B cell (primary cell): Measurements from ENCODE around the gene C17orf67. TPM values are rescaled to one million over a fixed set of nuclear protein-coding genes. Genes with fewer than 3 reads are reported as not detected.

Experiments used
- ATAC-seq: fragments of 200-7000 bp; cut with Tn5 transposase; one replicate; pipeline ENCODE4 v1.10.0; 2021; ENCODE audit warnings: low read depth, mild to moderate bottlenecking, moderate number of reproducible peaks, moderate library complexity
- CTCF ChIA-PET: fragments of 350-600 bp; sonication (Branson Sonifier 250); formaldehyde crosslinking; loops from one replicate; lab custom pipeline; 2021; ENCODE audit warnings: antibody characterized with exemption, inconsistent platforms; lab: Charles Lee
- POLR2A ChIA-PET: fragments of 350-600 bp; sonication (Branson Sonifier 250); formaldehyde crosslinking; loops from one replicate; lab custom pipeline; 2021; ENCODE audit warnings: antibody characterized with exemption; lab: Charles Lee
- DNase-seq: peaks from one replicate; pipeline ENCODE4 v3.0.0; 2013
- H2AFZ ChIP-seq: 2 replicates; pipeline ENCODE4 v1.6.1; 2012; ENCODE audit warnings: mild to moderate bottlenecking, low read depth, low read length; ENCODE audit not compliant: insufficient read depth, poor library complexity, severe bottlenecking
- H3K27ac ChIP-seq, 2 donors: 1 replicate in 1 of 2; 2 replicates in 1 of 2; pipeline ENCODE4 v1.5.1; 2012 to 2013; ENCODE audit warnings: low read length in 2 of 2, mild to moderate bottlenecking in 2 of 2, moderate library complexity in 1 of 2
- H3K27me3 ChIP-seq, 4 experiments: fragments of 200-600 bp in 1 of 4; sonication (generic) in 1 of 4; replicated peaks in 1 of 4; 1 replicate in 2 of 4; 2 replicates in 2 of 4; pipeline versions ENCODE4 v1.6.1 to v1.7.0; 2013 to 2016; ENCODE audit warnings: low read length in 3 of 4, mild to moderate bottlenecking in 2 of 4, mixed read lengths in 1 of 4, moderate library complexity in 1 of 4; ENCODE audit not compliant: insufficient read depth in 4 of 4, control insufficient read depth in 3 of 4; ENCODE audit errors: control extremely low read depth in 1 of 4
- H3K36me3 ChIP-seq, 2 experiments: replicated peaks in 1 of 2; 1 replicate in 1 of 2; 2 replicates in 1 of 2; pipeline versions ENCODE4 v1.6.1 to v1.7.1; 2013; ENCODE audit warnings: low read length in 1 of 2; ENCODE audit not compliant: insufficient read depth in 2 of 2, control insufficient read depth in 1 of 2; ENCODE audit errors: control extremely low read depth in 1 of 2, extremely low read depth in 1 of 2
- H3K4me1 ChIP-seq, 2 donors: fragments of 200-600 bp in 1 of 2; sonication (generic) in 1 of 2; 1 replicate in 1 of 2; 2 replicates in 1 of 2; pipeline versions ENCODE4 v1.5.1 to v1.6.1; 2013 to 2017; ENCODE audit warnings: low read length in 2 of 2; ENCODE audit not compliant: control insufficient read depth in 2 of 2, insufficient read depth in 2 of 2
- H3K4me2 ChIP-seq: replicated peaks from 2 replicates; pipeline ENCODE3; 2012; ENCODE audit warnings: mild to moderate bottlenecking, low read depth, low read length; ENCODE audit not compliant: poor library complexity, severe bottlenecking
- H3K4me3 ChIP-seq, 5 experiments: fragments of 200-600 bp in 1 of 5; sonication (generic) in 1 of 5; 1 replicate in 3 of 5; 2 replicates in 2 of 5; pipeline versions ENCODE4 v1.5.1 to v1.7.0; 2011 to 2016; ENCODE audit warnings: low read length in 4 of 5, mild to moderate bottlenecking in 4 of 5, low read depth in 2 of 5, control low read depth in 1 of 5, moderate library complexity in 1 of 5; ENCODE audit not compliant: insufficient read depth in 1 of 5; ENCODE audit errors: control extremely low read depth in 1 of 5, extremely low read depth in 1 of 5
- H3K79me2 ChIP-seq: fragments of 200-600 bp; sonication (generic); one replicate; pipeline ENCODE4 v1.6.0; 2016; ENCODE audit warnings: low read length; ENCODE audit not compliant: control insufficient read depth, insufficient read depth
- H3K9ac ChIP-seq: fragments of 200-600 bp; sonication (generic); 2 replicates; pipeline ENCODE4 v1.6.1; 2017; ENCODE audit warnings: mild to moderate bottlenecking, low read length, moderate library complexity
- H3K9me3 ChIP-seq, 3 donors: one replicate each; pipeline versions ENCODE4 v1.6.1 to v1.7.1; 2013; ENCODE audit warnings: low read length in 2 of 3; ENCODE audit not compliant: control insufficient read depth in 2 of 3, insufficient read depth in 1 of 3; ENCODE audit errors: control extremely low read depth in 1 of 3
- H4K20me1 ChIP-seq: 2 replicates; pipeline ENCODE4 v1.6.0; 2012; ENCODE audit warnings: mild to moderate bottlenecking, low read length; ENCODE audit not compliant: insufficient read depth, control insufficient read depth, poor library complexity, severe bottlenecking
- H3K27ac Mint-ChIP-seq: one replicate; pipeline ENCODE4 v1.8.0; 2021; ENCODE audit warnings: mixed read lengths
- H3K27me3 Mint-ChIP-seq: one replicate; pipeline ENCODE4 v1.8.0; 2021; ENCODE audit warnings: mixed read lengths
- H3K4me1 Mint-ChIP-seq: one replicate; pipeline ENCODE4 v1.8.0; 2021; ENCODE audit warnings: mixed read lengths
- H3K4me3 Mint-ChIP-seq: one replicate; pipeline ENCODE4 v1.8.0; 2021; ENCODE audit warnings: mixed read lengths
- H3K9me3 Mint-ChIP-seq: one replicate; pipeline ENCODE4 v1.8.0; 2022; ENCODE audit warnings: mixed read lengths; ENCODE audit not compliant: insufficient read depth
- EZH2 ChIP-seq: IDR thresholded peaks from 2 replicates; pipeline ENCODE4 v1.6.1; 2012; ENCODE audit warnings: borderline replicate concordance, low read depth, mild to moderate bottlenecking, moderate library complexity, low read length; ENCODE audit not compliant: insufficient read depth, poor library complexity, severe bottlenecking
- WGBS: methylation state at CpG from one replicate; pipeline ENCODE4 v1.1.5; 2013; ENCODE audit warnings: missing lambda C conversion rate; ENCODE audit not compliant: insufficient coverage; 5-methylcytosine and 5-hydroxymethylcytosine counted together
- intact Hi-C: fragments of 100-400 bp; cut with micrococcal nuclease; formaldehyde crosslinking; loops from one replicate; pipeline ENCODE4 v1.10.0; 2022
- polyA plus RNA-seq: library from polyadenylated mRNA; depleted of rRNA; stranded (reverse); fragments of >200 nt; gene quantifications from 2 replicates; pipeline ENCODE4 v1.2.3, GENCODE V29; 2012
- total RNA-seq, 2 donors: library from RNA; stranded (reverse); fragments of 120-200 nt in 1 of 2; gene quantifications; 1 replicate in 1 of 2; 2 replicates in 1 of 2; pipeline versions ENCODE4 v1.2.3 to v1.2.4, GENCODE V29; 2013 to 2022
- TF ChIP-seq, protein P1 (sequence below): fragments of 200-600 bp; IDR thresholded peaks from one replicate; pipeline ENCODE4 v1.8.0; 2022; ENCODE audit warnings: antibody characterized with exemption, mild to moderate bottlenecking

The C17orf67 gene
- total and polyA plus RNA-seq, 2 donors (not counting 1 experiment from before 2014, with no cell fraction given), result 5.0 to 10.0 TPM

GRCh38 chr17:56851008-56851407 is 17.3 kb upstream of the C17orf67 start:
- TF ChIP-seq, protein P1, sequence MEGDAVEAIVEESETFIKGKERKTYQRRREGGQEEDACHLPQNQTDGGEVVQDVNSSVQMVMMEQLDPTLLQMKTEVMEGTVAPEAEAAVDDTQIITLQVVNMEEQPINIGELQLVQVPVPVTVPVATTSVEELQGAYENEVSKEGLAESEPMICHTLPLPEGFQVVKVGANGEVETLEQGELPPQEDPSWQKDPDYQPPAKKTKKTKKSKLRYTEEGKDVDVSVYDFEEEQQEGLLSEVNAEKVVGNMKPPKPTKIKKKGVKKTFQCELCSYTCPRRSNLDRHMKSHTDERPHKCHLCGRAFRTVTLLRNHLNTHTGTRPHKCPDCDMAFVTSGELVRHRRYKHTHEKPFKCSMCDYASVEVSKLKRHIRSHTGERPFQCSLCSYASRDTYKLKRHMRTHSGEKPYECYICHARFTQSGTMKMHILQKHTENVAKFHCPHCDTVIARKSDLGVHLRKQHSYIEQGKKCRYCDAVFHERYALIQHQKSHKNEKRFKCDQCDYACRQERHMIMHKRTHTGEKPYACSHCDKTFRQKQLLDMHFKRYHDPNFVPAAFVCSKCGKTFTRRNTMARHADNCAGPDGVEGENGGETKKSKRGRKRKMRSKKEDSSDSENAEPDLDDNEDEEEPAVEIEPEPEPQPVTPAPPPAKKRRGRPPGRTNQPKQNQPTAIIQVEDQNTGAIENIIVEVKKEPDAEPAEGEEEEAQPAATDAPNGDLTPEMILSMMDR, result no peak
- TF ChIP-seq EZH2, result no peak
- Histone ChIP-seq H3K36me3 (peaks cover 2 to 27% of the 10 kb centered on the region in 2 experiments), H3K9me3 (no peaks in the 10 kb centered on the region), H2AFZ (no peak overlapping the region), H3K4me3 (no peak overlapping the region), H3K9ac (no peak overlapping the region), H3K27me3 (no peaks in the 10 kb centered on the region), H3K4me1 (no peaks in the 10 kb centered on the region), H3K79me2 (no peaks in the 10 kb centered on the region), H3K4me2 (no peak overlapping the region), H3K27ac (no peak overlapping the region), H4K20me1 (no peaks in the 10 kb centered on the region)
- Mint-ChIP-seq H3K9me3 (no peaks in the 10 kb centered on the region), H3K27me3 (no peaks in the 10 kb centered on the region), H3K4me3 (no peak overlapping the region), H3K4me1 (peaks cover 3% of the 10 kb centered on the region), H3K27ac (no peak overlapping the region)
- no peak for ATAC-seq
- WGBS, result no CpG with 5 or more reads among the region's 3 CpGs
- DNase-seq, result no peak
- POLR2A ChIA-PET, result no interaction called here
- intact Hi-C loops, result no loop called here
- CTCF ChIA-PET, result interaction anchor here (0.8 kb wide), 1 partner anchor 89 kb away, joined by 3 read pairs; no protein-coding TSS in a partner anchor

GRCh38 chr17:56850591-56850990 is 16.9 kb upstream of the C17orf67 start:
- H3K27ac Mint-ChIP-seq, result no peak overlapping the region
- no peak for DNase-seq
- H3K4me1 Mint-ChIP-seq, result peaks cover 3% of the 10 kb centered on the region
- no peaks in the 10 kb centered on the region for H3K27me3 Mint-ChIP-seq
- H3K9me3 Mint-ChIP-seq, result no peaks in the 10 kb centered on the region
- ChIA-PET CTCF (interaction anchor here (0.8 kb wide), 1 partner anchor 89 kb away, joined by 3 read pairs; no protein-coding TSS in a partner anchor), POLR2A (no interaction called here)
- H4K20me1 ChIP-seq, result no peaks in the 10 kb centered on the region
- no peak overlapping the region for H3K27ac ChIP-seq
- no peaks in the 10 kb centered on the region for H3K4me1 ChIP-seq
- peaks cover 2 to 27% of the 10 kb centered on the region in 2 experiments for H3K36me3 ChIP-seq
- TF ChIP-seq, protein P1, result no peak
- H2AFZ ChIP-seq, result no peak overlapping the region
- no peaks in the 10 kb centered on the region for H3K79me2 ChIP-seq
- ATAC-seq, result no peak
- no peak overlapping the region for H3K4me3 ChIP-seq
- 86% methylated on average over 2 of the region's 2 CpGs for WGBS
- no peaks in the 10 kb centered on the region for H3K9me3 ChIP-seq
- H3K9ac ChIP-seq, result no peak overlapping the region
- H3K4me2 ChIP-seq, result no peak overlapping the region
- intact Hi-C loops, result no loop called here
- H3K4me3 Mint-ChIP-seq, result no peak overlapping the region
- no peaks in the 10 kb centered on the region for H3K27me3 ChIP-seq
